Testis (tissue), 2 donors: ENCODE results near the gene HFE.

Experiments
- POLR2A ChIP-seq: fragments of 450-650 bp; IDR thresholded peaks from one replicate; pipeline ENCODE4 v1.6.1; 2017; ENCODE audit warnings: antibody characterized with exemption, mild to moderate bottlenecking, moderate library complexity
- TF ChIP-seq, protein P1 (sequence below), 3 experiments: fragments of 450-650 bp in 2 of 3; fragments of 200-600 bp in 1 of 3; sonication (generic) in 1 of 3; IDR thresholded peaks; one replicate each; pipeline ENCODE4 v1.5.1; 2016 to 2019; ENCODE audit warnings: antibody characterized with exemption in 3 of 3, mild to moderate bottlenecking in 2 of 3, moderate library complexity in 1 of 3

- TF ChIP-seq, protein P1, sequence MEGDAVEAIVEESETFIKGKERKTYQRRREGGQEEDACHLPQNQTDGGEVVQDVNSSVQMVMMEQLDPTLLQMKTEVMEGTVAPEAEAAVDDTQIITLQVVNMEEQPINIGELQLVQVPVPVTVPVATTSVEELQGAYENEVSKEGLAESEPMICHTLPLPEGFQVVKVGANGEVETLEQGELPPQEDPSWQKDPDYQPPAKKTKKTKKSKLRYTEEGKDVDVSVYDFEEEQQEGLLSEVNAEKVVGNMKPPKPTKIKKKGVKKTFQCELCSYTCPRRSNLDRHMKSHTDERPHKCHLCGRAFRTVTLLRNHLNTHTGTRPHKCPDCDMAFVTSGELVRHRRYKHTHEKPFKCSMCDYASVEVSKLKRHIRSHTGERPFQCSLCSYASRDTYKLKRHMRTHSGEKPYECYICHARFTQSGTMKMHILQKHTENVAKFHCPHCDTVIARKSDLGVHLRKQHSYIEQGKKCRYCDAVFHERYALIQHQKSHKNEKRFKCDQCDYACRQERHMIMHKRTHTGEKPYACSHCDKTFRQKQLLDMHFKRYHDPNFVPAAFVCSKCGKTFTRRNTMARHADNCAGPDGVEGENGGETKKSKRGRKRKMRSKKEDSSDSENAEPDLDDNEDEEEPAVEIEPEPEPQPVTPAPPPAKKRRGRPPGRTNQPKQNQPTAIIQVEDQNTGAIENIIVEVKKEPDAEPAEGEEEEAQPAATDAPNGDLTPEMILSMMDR (IDR thresholded peaks at IDR 0.05): no peak
- no peak for TF ChIP-seq POLR2A
Observed at GRCh38 chr6:26088344-26088743, 1.1 kb downstream of the HFE start.
